Measurements from ENCODE around the gene DAGLA.

DAGLA gene

DNA sequence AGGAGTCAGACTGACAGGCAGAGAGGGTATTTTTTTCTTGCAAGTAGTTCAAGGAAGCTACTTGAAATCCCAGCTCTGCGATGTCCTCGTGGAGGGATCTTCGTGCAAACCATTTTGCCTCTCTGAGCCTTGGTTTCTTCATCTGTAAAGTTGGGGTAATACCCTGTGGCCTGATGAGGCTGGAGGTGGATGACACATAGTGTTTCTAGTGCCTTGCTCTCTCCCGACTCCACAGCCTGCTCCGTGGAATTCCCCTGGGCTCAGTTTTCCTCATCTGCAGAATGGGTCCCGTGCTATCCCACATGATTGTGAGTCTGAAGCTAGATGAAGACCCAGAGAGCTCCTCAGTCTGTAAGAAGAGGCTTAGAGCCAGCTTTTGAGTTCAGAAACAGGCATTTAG lies 32.7 kb downstream of the DAGLA start:
- no peak for DNase-seq

DNA sequence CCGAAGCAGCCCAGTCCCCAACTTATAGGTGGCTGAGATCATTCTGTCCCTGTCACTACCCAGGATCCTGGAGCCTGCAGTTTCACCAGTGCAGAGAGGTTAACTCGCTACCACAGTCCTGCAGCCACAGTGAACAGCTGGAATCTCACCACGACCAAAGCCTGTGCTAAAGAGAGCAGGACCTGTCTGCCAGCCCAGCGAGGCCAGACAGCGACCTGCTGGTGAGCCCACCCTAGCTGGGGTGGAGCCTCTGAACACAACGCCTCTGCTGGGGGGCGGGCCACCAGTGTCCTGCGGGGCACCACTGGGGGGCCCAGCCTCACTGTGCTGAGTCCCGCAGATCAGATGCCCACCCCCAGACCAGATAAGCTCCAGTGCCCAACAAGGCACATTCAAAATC lies 33.3 kb downstream of the DAGLA start:
- no peak for DNase-seq

DNA sequence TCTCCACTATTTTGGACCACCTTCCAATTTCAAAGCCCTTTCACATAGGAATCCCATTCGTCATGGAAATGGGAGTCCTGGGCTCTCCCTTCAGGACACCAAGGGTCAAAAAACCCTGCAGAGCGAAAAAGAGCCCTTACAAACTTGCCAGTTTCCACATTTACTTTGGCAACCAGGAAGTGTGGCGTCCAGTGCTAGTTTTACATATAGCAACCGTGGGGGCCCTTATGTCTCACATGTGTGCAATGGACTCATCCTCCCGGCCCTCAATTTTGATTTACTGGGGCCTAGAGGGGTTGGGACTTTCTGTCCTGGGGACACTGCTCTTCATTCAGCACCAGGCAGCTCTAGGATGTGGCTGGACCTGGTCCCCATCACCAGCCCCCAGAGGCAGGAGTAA lies 33.7 kb downstream of the DAGLA start:
- DNase-seq = no peak

DNA sequence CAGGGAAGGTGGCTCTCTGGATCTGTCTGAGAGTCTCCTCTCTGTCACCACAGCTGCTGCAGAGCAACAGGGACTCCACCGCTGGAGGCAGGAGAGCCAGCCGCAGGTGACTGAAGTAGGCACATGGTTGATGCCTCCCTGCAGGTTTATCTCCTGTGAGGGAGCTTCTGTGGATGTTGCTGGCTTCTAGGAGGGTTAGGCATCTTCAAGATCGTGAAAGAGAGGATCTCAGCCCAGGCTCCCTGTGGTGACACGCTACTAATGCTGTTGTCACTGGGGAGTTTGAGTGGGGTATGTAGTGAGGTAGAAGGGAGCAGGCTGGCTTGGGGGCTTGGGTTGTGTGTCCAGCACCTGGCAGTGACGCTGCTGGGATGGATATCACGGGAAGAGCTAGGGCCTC lies 34.1 kb downstream of the DAGLA start:
- no peak for DNase-seq

DNA sequence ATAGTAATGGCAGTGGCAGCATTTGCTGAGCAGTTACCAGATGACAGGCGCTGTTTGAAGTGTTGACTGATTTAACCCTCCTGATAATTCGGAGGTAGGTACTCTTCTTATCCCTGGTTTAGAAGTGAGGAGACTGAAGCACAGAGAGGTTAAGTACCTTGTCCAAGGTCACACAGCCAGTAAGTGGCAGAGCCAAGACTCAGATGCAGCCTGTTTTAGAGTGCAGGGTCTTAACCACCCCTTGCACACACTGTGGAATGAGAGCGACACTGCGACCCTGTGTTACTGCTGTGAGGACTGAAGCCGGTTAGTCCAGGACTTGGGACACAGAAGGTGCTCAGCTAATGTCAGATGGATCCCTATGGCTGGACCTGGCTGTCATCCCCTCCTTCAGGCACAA lies 34.7 kb downstream of the DAGLA start:
- DNase-seq = no peak

DNA sequence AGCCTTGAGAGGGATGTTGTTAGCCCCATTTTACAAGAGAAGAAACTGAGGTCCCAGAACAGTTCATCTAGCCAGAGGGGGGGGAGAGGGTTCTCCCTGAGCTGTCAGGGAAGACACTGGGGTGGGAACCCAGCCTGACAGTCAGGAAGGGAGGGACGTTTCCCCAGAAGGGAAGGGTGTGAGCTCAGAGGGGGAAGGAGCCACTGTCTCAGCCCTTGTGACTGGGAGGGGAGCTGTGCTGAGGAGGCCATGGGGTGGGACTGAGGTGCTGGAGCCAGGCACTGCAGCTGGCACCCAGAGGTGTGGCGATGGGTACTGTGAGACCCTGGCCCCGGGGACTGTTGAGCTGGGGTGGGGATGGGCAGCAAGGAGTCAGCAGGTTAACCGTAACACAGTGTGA lies 35.7 kb downstream of the DAGLA start:
- DNase-seq = no peak

DNA sequence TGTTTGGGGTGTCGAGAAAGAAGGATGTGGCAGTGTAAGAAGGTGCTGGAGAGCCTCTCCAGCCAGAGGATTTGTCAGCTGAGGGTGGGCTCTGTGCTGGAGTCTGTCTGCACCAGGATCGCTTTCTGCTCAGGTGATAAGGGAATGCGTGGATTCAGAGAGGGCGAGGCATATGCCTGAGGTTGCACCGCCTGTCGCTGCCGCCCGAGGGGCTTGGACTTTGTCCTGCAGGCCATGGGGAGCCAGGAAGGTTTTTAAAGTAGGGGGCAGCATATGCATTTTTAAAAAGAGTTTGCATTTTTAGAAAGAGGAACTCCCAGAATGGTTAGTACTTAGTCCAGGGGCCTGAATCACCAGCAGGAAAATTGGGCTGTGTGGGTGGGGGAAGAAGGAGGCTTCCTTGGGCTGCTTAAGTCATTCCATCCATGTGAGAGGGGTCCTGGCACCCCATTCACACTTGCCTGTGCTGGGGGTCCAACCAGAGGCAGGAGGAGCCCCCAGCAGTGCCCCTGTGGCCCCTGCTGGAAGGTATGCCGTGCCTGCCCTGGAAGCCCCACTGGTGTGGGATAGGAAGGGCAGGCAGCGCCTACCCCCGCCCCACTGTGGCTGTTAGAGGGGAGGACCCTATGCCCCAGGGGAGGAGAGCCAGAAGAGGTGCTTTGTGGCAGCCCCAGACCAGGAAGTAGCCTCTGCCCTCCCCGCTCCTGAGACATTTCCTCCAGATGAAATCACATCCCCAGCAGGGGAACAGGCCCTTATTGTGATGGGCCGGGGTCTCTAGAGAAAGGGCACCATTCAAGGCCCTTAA lies 36.5 kb downstream of the DAGLA start:
- no peak for DNase-seq

DNA sequence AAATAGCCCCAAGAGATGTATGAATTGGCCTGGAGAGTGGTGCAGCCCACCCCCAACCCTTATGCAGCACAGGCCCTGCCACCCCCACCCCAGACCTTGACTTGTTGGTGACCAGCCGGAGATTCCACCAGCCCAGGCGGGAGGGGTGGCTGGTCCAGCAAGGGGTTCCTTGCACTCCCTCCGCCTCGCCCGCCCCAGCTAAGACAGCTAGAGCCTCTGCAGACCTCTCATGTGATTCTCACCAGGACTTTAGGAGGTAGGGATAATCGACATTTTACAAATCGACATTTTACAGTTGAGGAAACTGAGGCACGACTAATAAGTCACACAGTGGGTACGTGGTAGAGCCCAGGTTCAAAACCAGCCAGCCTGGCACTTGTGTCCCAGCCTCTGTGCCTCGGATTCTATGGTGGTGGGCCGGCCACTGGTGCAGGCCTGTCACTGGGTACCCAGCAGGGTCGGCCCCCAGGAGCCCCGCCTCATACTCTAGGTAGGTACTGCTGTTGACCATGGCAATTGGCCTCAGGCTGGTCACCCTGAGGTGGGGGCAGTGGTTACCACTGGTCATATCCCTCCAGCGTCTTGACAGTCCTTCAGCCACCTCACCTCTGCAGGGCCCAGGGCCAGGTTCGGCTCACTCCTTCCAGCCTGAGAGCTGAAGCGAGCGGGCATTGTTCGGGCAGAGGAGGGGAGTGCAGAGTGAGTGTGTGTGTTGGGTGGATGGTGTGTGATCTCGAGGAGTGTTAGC lies 37.3 kb downstream of the DAGLA start:
- DNase-seq = no peak

DNA sequence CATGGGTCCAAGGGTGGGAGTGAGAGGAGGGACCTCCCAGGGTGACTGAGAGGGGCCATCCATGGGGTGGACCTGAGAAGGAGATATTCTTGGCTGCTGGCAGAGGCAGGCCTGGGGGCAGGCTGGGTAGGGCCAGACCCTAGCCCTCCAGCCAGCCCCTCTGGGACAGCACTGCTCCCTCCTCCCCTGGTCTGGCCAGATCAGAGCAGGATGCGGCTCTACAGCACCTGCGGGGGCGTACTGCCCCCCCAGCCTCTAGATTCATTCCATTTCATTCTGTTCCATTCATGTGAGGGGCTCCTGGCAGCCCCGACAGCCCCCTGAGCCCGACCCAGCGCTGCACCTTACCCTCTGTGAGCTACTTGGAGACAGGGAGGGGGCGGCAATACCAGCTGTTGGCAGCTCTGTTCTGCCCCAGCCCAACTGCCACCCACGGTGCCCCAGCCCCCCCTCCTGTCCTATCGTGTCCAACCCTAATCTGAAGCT lies 37.9 kb downstream of the DAGLA start:
- no peak for DNase-seq

DNA sequence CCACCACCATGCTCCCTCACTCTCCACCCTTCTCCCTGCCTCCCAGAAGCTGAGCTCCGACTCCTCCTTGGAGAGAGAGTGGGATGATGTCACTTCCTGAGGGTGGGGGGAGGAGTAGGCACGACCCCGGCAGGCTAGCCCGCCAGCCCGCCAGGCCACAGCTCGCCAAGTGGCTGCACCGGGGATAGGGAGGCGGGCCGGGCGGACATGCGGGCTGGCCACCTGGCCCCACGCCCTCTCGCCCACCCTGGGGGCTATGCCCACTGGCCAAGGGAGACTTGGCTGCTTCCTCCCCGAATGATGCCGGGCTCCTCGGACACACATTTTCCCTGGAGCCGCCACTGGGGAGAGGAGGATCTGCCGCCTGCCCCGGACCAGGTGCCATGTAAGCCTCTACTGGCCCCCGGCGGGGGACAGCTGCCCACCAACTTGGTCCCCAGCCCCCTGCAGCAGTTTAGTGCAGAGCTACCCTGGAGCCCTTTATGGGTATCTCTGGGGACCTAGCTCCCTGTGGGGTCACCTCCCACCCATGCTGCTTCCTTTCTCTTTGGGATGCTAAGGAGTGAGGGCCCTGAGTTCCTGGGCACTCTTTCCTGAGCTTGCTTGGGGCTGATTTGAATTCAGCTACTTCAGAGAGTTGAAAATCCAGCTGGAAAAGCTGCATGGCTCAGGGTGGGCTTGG lies 38.6 kb downstream of the DAGLA start:
- DNase-seq = no peak

DNA sequence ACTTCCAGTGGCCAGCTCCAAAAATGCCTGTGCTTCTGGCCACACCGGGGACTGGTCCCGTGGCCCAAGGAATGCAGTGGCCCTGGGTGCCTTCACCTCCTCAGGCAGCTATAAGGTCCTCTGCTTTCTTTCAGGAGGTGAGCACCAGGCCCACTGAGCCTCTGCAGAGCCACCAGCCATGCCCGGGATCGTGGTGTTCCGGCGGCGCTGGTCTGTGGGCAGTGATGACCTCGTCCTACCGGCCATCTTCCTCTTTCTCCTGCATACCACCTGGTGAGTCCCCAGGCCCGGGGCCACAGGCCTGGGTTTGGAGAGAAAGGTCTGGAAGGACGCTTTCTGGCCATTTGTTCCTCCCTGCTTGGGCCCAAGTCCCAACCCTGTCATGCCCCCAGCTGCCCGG lies 39.8 kb downstream of the DAGLA start:
- no peak for DNase-seq

DNA sequence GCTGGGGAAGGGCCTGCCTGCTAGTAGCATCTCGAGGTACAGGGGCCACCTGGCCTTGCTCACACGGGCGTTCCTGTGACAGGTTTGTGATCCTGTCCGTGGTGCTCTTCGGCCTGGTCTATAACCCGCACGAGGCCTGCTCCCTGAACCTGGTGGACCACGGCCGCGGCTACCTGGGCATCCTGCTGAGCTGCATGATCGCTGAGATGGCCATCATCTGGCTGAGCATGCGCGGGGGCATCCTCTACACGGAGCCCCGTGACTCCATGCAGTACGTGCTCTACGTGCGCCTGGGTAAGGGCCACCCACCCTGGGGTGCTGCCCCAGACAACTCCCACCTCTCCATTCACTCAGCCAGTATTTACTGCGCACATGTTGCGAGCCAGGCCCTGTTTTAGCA lies 40.4 kb downstream of the DAGLA start:
- DNase-seq = no peak

DNA sequence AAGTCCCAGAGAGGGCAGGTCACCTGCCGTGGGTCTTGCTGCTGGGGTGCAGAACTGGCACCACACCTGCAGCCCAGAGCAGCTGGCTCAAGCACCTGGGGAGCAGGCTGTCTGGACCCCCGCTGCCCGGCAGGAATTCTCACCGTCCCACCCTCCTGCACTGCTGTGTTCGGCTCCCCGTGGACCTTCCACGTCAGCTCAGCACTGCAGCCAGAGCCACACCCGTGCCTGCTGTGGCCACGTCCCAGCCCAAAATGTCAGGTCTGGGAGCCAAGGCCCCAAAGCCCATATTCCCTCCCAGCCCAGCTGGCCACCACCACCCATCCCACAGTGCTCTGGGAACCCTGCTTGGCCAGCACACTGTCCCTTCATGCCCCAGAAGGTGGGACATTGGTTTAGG lies 44.2 kb downstream of the DAGLA start:
- DNase-seq = no peak

DNA sequence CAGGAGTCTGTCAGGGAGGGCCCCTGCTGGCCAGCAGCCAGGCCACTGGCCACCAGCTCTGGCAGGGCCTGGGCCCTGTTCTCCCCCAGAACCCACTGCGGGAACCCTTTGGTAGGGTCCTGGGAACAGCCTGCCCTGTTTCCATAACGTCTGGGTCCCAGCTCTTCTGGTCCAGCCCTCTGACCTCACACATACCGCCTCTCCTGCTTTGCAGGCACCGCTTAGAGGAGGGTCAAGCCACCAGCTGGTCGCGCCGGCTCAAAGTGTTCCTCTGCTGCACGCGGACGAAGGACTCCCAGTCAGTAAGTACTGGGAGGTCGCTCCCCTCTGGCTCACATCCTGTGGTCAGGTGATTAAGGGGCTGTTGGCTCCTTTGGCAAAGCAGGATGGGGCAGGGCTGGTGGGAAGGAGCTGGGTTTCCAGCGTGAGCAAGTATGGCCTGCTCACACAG lies 45.6 kb downstream of the DAGLA start:
- no peak for DNase-seq

DNA sequence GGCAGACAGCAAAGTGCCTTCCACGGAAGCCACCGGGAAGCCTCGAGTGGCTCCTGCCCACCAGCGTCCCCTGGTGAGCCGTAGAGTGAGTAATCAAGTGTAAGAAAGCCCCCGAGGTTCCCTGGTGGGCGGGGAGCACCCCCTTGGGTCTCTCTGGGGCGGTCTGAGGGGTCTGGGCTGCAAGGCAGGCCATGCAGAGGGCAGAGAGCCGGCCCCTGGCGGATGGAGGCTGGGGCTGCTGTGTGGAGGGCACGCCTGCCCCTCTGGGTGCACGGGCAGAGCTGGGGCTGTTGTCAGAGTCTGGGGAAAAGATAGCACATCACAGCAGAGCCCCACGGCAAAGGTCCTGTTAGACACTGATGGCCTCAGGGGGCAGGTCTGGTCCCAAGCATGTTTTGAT lies 46.6 kb downstream of the DAGLA start:
- no peak for DNase-seq

DNA sequence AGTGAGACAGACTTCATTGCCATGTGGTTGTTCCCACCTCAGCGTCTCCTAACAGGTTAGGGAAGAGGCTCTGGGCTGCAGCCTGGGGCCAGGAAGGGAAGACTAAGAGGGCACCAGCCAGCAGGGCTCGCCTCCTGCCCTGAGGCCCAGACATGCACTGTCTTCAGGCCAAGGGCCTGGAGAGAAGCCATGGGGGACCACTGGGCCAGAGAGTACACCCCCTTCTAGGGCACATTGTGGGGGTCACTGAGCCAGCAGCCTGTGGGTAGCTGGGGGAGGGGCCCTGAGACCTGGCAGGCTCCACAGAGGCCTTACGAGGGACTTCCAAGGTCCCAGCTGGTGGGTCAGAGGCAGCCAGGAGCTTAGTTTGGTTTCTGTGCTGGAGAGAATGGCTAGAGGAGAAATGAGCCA lies 47.2 kb downstream of the DAGLA start:
- no peak for DNase-seq

DNA sequence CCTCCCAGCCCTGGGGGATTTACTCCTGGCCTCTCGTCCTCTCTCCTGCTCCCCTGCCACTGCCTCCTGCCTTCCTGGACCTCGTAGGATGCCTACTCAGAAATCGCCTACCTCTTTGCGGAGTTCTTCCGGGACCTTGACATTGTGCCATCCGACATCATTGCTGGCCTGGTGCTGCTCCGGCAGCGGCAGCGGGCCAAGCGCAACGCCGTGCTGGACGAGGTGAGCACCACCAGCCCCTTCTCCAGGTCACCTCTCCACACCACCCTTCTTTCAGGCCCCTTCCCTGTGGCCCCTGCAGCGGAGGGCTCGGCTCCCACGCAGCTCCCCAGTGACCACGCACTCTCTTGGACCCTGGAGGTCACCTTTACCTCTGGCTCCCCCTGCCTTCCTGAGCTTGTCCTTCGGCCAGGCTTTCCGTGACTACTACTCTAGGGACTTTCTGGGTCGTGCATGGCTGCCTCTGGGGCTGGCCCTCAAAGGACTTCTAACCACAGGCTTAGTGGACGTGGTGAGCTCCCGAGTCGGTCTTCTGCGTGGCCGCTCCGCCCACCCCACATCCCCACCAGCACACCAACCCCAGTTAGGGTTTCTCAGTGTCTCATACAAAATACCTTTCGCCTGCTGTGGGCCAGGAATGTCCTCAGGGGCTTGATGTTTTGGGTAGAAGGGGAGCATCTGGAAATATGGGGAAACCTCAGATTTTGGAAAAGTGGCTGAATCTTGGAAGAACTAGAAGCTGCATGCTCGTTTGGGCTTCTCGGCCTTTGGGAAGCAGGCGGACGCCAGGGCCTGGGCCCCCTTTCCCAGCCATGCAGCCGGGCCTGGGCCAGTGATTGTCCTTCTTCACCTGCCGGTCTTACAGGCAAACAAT lies 48.1 kb downstream of the DAGLA start:
- no peak for DNase-seq

DNA sequence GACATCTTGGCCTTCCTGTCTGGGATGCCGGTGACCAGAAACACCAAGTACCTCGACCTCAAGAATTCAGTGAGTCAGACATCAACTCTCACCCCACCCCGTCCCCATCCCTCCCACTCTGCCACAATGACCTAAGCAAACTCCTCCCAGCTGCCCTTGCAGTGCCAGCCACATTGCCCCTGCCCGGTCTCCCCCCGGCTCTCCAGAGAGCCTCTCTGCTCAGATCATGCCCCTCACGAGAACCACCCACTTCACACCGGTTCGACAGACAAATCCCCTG lies 48.7 kb downstream of the DAGLA start:
- no peak for DNase-seq

DNA sequence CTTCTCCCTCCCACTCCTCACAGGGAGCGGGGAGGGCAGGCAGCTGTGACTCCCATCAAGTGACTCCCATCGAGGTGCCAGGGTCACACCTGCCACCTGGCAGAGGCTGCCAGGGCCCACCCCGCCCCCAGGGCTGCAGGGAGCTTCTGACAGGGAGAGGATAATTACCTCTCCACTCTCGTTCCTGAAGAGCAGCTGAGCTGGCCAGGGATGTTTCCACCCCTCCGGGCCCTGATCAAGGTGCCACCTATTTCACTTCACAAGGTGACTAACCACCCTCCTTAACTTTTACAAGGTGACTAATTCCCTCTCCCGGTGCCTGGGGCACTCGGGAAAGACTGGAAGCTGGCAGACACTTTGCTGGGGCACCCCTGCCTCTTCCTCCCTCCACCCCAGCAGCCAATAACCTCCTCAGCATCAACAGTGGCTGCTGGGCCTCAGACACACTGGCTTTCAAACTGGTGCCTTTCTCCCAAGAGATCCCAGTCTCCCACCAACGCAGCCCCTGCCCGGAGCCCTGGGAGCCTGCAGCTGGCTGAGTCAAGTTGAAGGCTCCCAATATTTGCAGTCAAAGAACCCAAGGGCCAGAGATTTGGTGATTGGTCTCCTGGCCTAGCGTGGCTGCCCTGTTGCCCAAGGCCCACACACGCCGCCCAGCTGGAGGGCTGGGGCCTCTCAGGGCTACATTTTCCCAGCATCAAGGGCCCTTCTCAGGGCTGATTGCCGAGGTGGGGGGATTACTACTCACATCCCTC lies 50.2 kb downstream of the DAGLA start:
- DNase-seq = no peak

DNA sequence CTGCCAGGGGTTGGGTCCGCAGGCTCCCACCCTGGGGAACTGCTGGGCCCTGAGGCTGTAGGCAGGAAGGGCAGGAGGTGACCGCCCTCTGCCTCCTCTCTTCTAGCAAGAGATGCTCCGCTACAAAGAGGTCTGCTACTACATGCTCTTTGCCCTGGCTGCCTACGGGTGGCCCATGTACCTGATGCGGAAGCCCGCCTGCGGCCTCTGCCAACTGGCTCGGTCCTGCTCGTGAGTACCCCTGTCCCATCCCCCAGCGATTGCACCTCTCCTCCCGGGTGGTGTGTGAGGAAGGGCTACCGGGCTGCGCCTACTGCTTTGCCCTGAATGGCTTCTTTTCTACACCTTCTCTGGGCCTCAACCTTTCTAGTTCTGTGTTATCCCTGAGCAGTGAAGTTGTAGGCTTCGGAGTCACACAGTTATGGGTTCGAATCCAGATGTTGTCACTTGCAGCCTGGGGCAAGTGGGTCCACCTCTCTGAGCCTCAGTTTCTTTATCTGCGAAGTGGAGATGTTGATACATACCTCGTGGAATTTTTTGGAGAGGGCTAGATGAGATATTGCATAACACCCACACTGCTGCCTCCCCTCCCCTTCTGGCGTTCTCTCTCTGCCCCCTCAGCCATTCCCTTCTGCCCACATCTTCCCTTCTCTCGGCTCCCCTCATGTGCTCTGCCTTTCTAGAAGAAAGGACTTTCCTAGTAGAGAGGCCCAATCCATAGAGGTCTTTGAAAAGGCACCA lies 51.2 kb downstream of the DAGLA start:
- no peak for DNase-seq

DNA sequence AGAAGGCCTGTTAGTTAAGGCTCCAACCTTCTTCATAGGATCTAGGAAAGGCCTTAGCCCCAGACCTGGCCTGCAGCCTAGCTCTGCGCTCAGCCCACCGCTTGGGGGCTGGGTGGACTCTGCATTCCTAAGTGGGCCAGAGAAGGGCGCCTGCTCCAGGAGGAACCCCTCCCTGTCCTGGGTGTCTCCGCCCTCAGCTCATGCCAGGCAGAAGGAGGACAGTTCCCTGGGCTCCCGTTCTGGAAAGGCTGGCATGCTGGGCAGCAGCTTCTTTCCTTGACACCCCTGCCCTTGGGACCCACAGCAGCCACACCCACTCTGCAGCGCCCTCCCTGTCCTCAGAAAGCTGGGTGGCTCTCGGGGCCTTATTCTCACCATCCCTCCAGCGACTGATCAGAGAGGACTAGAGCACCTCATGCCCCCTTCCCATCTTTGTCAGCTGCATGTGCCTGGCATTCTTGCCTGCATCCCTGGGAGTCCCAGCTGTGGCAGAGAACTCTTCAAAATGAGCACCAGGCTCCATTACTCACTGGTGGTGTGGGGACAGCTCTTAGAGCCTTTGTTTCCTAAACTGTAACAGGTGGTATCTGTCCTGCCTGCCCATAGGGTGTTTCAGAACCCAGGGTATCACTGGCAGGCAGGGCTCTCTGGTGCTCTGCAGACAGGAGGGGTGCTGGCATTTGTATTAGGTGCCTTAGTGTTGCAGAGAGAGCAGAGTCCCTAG lies 51.9 kb downstream of the DAGLA start:
- no peak for DNase-seq

Data from CD4-positive, alpha-beta T cell treated with Interleukin-6 for 4 hours (primary cell).